HFF-Myc (cell line): ENCODE data around the gene ADAMTS8.

ENCODE experiments used
- DNase-seq: peaks from one replicate; pipeline ENCODE4 v3.0.0-alpha.2; 2011; ENCODE audit warnings: low read depth; ENCODE audit errors: extremely low read depth
- H3K4me3 ChIP-seq: replicated peaks from 2 replicates; pipeline ENCODE4 v1.5.1; 2011; ENCODE audit warnings: low read depth, mild to moderate bottlenecking, control low read depth, low read length
- CTCF ChIP-seq: IDR thresholded peaks from 2 replicates; pipeline ENCODE4 v1.5.1; 2012; ENCODE audit warnings: mild to moderate bottlenecking, low read depth, low read length, control low read depth; ENCODE audit errors: missing control alignments

Gene ADAMTS8

GRCh38 chr11:130426223-130426836 is 2.1 kb downstream of the ADAMTS8 start:
- H3K4me3 ChIP-seq = no peak overlapping the region
- DNase-seq = no peak
- no peak for TF ChIP-seq CTCF

- DNase-seq = no peak
- no peak for TF ChIP-seq CTCF
- no peak overlapping the region for H3K4me3 ChIP-seq
Observed at GRCh38 chr11:130425156-130425555, 3.3 kb downstream of the ADAMTS8 start.

- DNase-seq = no peak
- H3K4me3 ChIP-seq = no peak overlapping the region
- TF ChIP-seq CTCF = no peak
Observed at GRCh38 chr11:130424613-130425140, 3.7 kb downstream of the ADAMTS8 start.

- TF ChIP-seq CTCF = no peak
- no peak for DNase-seq
Observed at GRCh38 chr11:130423541-130424142, 4.8 kb downstream of the ADAMTS8 start.

GRCh38 chr11:130422251-130422995 is 6.0 kb downstream of the ADAMTS8 start:
- no peak for TF ChIP-seq CTCF
- DNase-seq = no peak
- H3K4me3 ChIP-seq = no peak overlapping the region

More at GRCh38 chr11:130423541-130424142, 4.8 kb downstream of the ADAMTS8 start:
- H3K4me3 ChIP-seq = no peak overlapping the region

- TF ChIP-seq CTCF = no peak
- H3K4me3 ChIP-seq = no peak overlapping the region
- no peak for DNase-seq
Observed at GRCh38 chr11:130421697-130422096, 6.7 kb downstream of the ADAMTS8 start.
